Measurements from ENCODE around the gene KLK4.

KLK4 gene

DNA sequence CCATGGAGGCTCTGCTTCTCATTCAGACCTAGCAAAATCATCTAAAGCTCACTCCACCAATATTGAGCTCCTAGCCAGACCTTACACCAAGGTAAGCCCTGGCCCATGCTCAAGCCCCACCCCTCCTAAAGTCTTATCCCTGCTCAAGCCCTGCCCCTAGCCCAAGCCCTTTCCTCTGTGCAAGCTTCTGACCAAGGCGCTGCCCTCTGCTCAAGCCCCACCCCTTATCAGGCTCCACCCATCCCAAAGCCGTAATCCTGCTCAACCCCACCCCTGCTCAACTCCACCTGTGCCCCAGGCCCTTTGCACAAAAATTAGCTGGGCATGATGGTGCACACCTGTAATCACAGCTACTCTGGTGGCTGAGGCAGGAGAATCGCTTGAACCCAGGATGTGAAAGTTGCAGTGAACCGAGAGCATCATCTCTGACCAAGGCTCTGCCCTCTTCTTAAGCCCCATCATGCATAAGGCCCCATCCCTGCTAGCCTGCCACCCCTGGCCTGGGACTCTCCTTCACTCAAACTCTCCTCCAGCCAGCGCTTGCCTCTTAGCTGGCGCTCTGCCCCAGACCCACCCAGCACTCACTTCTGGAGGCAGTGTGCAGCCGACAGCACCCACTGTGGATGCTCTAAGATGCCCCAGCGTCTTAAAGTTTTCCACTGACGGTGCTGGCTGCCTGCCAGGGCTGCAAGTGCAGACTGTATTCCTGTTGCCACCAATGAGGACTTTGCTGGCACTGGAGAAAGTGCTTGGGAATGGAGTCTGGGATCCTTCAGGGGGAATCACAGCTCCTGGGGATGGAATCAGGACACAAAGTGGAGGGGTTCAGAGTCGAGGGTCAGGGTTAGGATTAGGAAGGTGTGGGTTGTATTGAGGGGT lies 16.5 kb downstream of the KLK4 start:
- no peak for DNase-seq (ENCODE audit: low read depth)
- TF ChIP-seq, protein P1, sequence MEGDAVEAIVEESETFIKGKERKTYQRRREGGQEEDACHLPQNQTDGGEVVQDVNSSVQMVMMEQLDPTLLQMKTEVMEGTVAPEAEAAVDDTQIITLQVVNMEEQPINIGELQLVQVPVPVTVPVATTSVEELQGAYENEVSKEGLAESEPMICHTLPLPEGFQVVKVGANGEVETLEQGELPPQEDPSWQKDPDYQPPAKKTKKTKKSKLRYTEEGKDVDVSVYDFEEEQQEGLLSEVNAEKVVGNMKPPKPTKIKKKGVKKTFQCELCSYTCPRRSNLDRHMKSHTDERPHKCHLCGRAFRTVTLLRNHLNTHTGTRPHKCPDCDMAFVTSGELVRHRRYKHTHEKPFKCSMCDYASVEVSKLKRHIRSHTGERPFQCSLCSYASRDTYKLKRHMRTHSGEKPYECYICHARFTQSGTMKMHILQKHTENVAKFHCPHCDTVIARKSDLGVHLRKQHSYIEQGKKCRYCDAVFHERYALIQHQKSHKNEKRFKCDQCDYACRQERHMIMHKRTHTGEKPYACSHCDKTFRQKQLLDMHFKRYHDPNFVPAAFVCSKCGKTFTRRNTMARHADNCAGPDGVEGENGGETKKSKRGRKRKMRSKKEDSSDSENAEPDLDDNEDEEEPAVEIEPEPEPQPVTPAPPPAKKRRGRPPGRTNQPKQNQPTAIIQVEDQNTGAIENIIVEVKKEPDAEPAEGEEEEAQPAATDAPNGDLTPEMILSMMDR (conservative IDR thresholded peaks at IDR 0.05; ENCODE audit: low read depth, low read length): no peak
- no peak overlapping the region for H3K4me3 ChIP-seq (ENCODE audit: low read length)

DNA sequence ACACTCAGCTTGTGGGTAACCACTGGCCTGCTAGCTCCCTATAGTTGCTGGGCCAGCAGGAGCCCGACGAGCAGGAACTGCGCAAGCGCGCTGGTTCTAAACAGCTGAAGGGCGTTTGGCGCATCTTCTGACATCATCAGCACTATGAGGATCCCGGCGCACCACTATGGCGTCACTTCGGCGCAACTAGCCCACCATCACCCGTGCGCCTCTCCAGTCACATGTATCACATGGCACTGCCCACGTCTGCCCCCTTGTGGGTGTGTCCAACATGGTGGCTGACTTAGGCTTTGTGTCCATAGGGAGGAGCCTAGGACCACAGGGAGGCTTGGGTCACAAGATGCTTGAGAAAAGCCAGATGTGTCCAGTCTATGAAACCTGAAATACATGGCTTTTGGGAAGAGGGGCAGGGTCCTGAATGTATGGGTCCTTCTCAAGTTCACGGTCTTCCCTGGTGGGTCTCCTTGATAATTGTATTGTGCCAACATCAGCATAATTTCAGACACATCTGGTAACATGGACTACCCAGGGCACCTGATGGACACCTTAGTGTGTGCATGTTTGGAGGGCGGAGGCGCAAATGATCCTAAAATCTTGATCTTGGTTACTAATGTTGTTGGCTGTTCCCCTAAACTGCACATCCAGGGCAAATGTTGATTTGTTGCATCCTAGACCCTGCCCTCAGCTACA lies 18.0 kb downstream of the KLK4 start:
- no peak overlapping the region for H3K4me3 ChIP-seq (ENCODE audit: low read length)
- TF ChIP-seq, protein P1 (conservative IDR thresholded peaks at IDR 0.05; ENCODE audit: low read depth, low read length): no peak
- DNase-seq (ENCODE audit: low read depth): no peak

DNA sequence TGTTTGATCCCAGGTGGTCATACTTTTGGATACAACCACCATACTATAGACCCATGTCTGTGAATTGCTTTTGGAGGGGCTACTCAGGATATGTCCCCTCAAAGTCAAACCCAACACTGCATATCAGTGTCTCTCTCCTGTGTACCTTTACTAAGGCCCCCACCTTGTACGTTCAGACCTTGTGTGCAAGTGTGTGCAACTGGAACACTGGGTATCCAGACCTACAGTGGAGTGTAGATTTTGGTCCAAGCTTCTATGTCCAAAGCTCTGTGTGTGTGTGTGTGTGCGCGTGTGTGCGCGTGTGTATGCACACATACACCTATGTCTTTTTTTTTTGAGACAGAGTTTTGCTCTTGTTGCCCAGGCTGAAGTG lies 20.0 kb downstream of the KLK4 start:
- DNase-seq (ENCODE audit: low read depth): no peak
- no peak overlapping the region for H3K4me3 ChIP-seq (ENCODE audit: low read length)
- TF ChIP-seq, protein P1 (conservative IDR thresholded peaks at IDR 0.05; ENCODE audit: low read depth, low read length): no peak

DNA sequence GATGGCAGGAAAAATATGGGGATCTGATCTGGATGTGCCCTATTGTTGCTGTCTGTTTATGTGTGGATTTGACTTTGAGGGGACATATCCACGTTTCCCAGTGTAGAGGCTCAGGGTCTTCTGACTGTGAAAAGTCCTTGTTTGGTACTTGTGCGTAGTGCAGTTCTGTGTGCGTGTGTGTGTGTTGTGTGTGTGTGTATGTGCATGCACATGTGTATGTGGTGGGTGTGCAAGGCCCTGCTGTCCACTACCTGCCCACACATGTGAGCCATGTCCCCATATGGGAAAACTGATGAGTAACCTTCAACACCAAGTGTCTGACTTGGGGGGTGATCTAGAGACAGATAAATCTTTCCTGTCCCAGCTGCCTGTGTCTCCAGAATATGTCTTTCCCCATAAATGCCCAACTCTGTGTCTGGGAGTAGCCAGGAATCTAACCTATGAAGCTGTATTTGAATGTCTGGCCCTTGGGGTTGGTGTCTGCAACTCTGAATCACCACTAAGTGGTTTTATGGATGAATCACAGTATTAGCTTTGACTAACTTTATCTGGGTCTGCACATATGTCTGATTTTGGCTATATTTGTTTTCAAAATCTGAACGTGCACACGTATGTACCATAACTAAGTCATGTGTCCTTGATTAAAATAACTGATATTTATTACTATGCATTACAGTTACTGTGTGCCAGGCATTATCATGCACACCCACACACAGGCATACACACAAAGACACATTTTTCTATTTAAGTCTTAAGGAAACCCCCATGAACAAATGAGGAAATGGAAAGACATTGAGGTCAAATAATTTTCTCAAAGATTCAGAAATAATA lies 20.6 kb downstream of the KLK4 start:
- H3K4me3 ChIP-seq (ENCODE audit: low read length): no peak overlapping the region
- DNase-seq (ENCODE audit: low read depth): no peak
- TF ChIP-seq, protein P1 (conservative IDR thresholded peaks at IDR 0.05; ENCODE audit: low read depth, low read length): no peak

DNA sequence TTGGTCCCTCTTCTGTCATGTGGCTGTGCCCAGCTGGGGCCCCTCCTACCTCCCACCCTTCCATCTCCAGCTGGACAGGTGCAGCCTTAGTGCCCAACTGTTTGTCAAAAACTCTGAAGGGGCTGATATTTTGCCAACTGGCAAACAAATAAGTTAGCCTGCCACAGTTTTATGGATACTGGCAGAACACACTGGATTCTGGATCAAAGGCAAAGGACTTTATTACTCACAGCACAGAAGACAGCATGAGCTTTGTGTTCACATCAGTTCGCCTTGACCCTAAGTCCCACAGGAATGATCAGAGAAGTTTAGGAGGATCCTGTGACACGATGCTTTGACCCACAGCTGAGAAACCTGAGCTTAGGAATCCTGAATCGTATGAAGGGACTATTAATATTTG lies 21.6 kb downstream of the KLK4 start:
- no peak for DNase-seq (ENCODE audit: low read depth)
- TF ChIP-seq, protein P1 (conservative IDR thresholded peaks at IDR 0.05; ENCODE audit: low read depth, low read length): no peak

DNA sequence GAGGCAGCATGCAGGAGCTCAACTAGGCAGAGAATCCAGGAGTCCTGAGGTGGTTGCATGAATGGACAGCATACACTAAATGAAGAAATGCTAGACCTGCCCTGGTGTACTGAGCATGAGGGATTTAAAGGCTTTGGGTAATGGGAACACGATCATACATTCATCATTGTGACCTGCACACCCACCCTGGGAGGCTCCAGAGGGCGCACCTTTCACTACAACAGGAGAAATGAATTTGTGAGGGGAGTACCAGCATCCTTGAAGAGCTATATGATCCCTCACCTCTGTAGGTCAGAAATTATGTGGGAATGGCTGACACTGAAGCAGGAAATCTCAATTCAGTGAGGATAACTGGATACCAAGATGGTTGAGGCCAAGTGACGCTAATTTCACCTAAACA lies 29.0 kb downstream of the KLK4 start:
- H3K4me3 ChIP-seq (ENCODE audit: low read length): no peak overlapping the region
- TF ChIP-seq, protein P1 (conservative IDR thresholded peaks at IDR 0.05; ENCODE audit: low read depth, low read length): no peak
- DNase-seq (ENCODE audit: low read depth): no peak

More for the DNA sequence above, 21.6 kb downstream of the KLK4 start:
- H3K4me3 ChIP-seq (ENCODE audit: low read length): no peak overlapping the region
